Measurements from ENCODE around the gene FBXO22.
"Not testable (repeated sequence)": the region's sequence is repeated elsewhere in the genome, so short reads cannot be mapped to it uniquely, and the experiment has no call there.

The FBXO22 gene

DNA sequence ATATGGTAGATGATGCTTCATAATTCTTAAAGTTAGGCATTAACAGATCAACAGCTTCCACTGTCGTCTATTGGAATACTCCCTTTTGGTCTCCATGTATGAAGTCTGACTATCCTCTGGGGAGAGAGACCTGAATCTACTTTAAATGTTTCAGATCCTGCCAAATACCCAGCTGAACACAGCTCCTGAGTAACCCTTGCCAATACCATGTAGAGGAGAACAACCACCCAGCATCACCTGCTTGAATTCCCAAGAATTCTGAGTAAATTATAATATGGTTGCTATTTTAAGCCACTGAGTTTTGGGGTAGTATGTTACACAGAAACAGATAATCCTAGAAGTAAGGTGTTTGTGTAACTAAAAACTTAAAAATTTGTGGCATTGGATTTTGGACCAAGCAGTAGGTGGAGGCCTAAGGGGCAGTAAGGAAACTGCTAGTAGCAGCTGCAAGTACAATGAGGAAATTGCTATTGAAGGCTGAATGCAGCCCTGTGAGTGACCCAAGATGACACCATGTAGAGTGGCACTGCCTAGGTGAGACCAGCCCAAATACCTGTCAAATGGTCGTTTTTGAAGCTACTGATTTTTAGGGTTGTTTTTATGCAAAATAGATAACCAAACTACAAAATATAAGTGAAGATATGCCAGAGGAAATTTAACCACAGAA is 77.6 kb downstream of the FBXO22 start:
- DNase-seq = no peak

DNA sequence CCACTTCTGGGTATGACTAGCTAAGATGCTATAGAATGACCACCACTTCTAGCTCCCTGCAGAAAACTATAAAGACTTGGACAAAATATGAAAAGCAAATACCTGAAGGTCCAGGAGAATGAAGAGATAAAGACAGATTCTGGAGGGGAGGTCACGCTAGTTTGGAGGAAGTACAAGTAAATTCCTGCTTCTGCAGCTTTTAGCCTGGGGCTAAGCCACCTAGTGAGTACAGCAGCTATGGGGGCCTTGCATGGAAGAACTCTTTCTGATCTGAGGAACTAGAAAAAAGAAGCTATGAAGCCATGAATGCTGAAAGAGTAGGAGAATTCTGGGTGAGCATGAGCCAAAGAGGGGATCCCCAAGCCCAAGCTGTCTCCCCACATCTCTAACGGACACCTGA is 78.8 kb downstream of the FBXO22 start:
- DNase-seq = no peak

DNA sequence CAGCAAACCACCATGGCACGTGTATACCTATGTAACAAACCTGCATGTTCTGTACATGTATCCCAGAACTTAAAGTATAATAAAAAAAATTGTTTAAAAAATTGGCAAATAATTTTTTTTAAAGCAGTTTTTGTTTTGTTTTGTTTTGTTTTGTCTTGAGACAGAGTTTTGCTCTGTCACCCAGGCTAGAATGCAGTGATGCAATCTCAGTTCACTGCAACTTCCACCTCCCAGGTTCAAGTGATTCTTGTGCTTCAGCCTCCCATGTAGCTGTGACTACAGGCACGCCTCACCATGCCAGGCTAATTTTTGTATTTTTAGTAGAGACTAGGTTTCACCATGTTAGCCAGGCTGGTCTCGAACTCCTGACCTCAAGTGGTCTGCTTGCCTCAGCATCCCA is 81.0 kb downstream of the FBXO22 start:
- DNase-seq = not testable (repeated sequence)

DNA sequence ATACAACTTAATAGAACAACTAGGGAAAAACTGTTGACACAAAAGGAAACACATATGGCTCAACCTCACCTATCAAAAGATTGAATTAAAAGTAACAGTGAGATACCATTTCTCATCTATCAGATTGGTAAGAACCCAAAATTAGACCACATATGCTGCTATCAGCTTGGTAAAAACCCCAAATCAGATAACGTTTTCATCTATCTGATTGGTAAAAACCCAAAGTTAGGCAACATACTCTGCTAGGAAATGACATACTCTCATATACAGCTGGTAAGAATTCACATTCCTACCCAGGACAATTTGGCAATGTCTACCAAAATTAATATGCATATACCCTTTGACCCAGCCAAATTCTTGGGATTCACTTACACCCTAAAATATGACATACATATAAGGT is 82.3 kb downstream of the FBXO22 start:
- no peak for DNase-seq

DNA sequence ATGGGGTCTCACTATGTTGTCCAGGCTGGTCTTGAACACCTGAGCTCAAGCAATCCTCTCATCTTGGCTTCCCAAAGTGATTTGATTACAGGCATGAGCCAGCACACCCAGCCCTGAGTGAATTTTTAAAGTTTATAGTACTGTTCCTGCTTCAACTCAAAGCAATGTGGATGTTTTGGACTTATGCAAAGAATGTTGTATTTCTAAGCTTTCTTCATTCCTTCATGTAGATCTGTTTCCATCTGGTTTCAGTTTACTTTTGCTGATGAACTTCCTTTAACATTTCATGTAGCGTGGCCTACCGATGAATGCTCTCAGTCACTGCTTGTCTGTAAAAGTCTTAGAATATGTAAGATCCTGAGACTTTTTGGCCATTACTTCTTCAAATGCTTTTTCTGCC is 85.4 kb downstream of the FBXO22 start:
- no peak for DNase-seq

DNA sequence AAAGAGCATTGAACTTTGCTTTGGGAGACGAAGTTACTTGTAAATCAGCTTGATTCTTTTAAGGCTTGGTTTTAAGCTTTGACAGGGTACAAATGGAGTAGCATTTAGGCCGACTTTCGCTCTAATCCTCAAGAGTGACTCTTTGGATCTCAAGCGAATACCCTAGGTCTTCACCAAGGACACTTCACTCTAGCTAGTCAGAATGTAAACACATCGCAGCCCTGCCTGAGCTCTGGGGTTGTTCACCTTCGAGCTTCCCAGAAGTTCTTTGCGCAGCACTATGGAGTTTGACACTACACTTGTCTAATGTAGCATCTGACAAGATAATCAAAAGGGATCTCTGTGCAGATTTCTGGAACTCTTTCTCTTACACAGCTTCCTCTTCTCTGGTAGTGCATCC is 86.2 kb downstream of the FBXO22 start:
- no peak for DNase-seq
